DND-41 (cell line): ENCODE results near the gene TMEM114.

ENCODE experiments used
- ATAC-seq: fragments of 200-7000 bp; cut with Tn5 transposase; 3 replicates; pipeline ENCODE4 v1.9.1; 2021; ENCODE audit warnings: low read depth; ENCODE audit not compliant: insufficient read depth
- DNase-seq: peaks from one replicate; pipeline ENCODE4 v3.0.0-alpha.2; 2020
- H2AFZ ChIP-seq: 2 replicates; pipeline ENCODE4 v1.6.0; 2012; ENCODE audit warnings: low read depth, low read length
- H3K27ac ChIP-seq: 2 replicates; pipeline ENCODE4 v1.5.1; 2012; ENCODE audit warnings: low read length, inconsistent platforms
- H3K27me3 ChIP-seq: fragments of 200-600 bp; sonication (generic); 2 replicates; pipeline ENCODE4 v1.6.0; 2012; ENCODE audit warnings: low read length, mild to moderate bottlenecking, inconsistent platforms; ENCODE audit not compliant: insufficient read depth, poor library complexity
- H3K36me3 ChIP-seq: 2 replicates; pipeline ENCODE4 v1.5.1; 2012; ENCODE audit warnings: low read length, inconsistent platforms; ENCODE audit not compliant: insufficient read depth
- H3K4me1 ChIP-seq: 2 replicates; pipeline ENCODE4 v1.5.1; 2012; ENCODE audit warnings: mild to moderate bottlenecking, low read length; ENCODE audit not compliant: insufficient read depth
- H3K4me2 ChIP-seq: 2 replicates; pipeline ENCODE4 v1.6.0; 2012; ENCODE audit warnings: mild to moderate bottlenecking, moderate library complexity, low read length, inconsistent platforms; ENCODE audit not compliant: insufficient read depth
- H3K4me3 ChIP-seq, 2 experiments: fragments of 200-600 bp in 1 of 2; shearing (Covaris generic) in 1 of 2; 2 replicates each; pipeline ENCODE4 v1.5.1; 2012 to 2016; ENCODE audit warnings: inconsistent platforms in 2 of 2, low read length in 2 of 2, mild to moderate bottlenecking in 2 of 2, low read depth in 1 of 2, moderate library complexity in 1 of 2
- H3K79me2 ChIP-seq: 2 replicates; pipeline ENCODE4 v1.6.0; 2012; ENCODE audit warnings: low read length, inconsistent platforms; ENCODE audit not compliant: insufficient read depth
- H3K9ac ChIP-seq: 2 replicates; pipeline ENCODE4 v1.6.0; 2012; ENCODE audit warnings: low read depth, mild to moderate bottlenecking, inconsistent platforms, low read length, moderate library complexity
- H3K9me3 ChIP-seq: 2 replicates; pipeline ENCODE4 v1.5.1; 2012; ENCODE audit warnings: low read length, moderate library complexity, mild to moderate bottlenecking, inconsistent platforms; ENCODE audit not compliant: insufficient read depth, severe bottlenecking
- H4K20me1 ChIP-seq: 2 replicates; pipeline ENCODE4 v1.6.0; 2012; ENCODE audit warnings: low read length; ENCODE audit not compliant: insufficient read depth
- EZH2 ChIP-seq: IDR thresholded peaks from 3 replicates; pipeline ENCODE4 v1.6.1; 2012; ENCODE audit warnings: borderline replicate concordance, low read depth, mild to moderate bottlenecking, moderate library complexity, low read length, inconsistent platforms; ENCODE audit not compliant: severe bottlenecking
- TF ChIP-seq, protein P1 (sequence below): IDR thresholded peaks from 2 replicates; pipeline ENCODE4 v1.5.1; 2012; ENCODE audit warnings: borderline replicate concordance, low read length, moderate library complexity, mild to moderate bottlenecking; ENCODE audit not compliant: poor library complexity, severe bottlenecking; ENCODE audit errors: extremely low read depth

Gene TMEM114

GRCh38 chr16:8611122-8611521 is 20.8 kb upstream of the TMEM114 start:
- Histone ChIP-seq H3K4me1 (no peaks in the 10 kb centered on the region), H3K4me2 (no peak overlapping the region), H4K20me1 (no peaks in the 10 kb centered on the region; the same call in 1 of the 2 replicates), H3K27me3 (peaks cover 28% of the 10 kb centered on the region), H3K36me3 (no peaks in the 10 kb centered on the region), H3K9ac (no peak overlapping the region), H3K27ac (no peak overlapping the region), H3K4me3 (no peak overlapping the region), H3K79me2 (no peaks in the 10 kb centered on the region), H2AFZ (no peak overlapping the region), H3K9me3 (no peaks in the 10 kb centered on the region)
- DNase-seq: no peak
- no peak for ATAC-seq
- TF ChIP-seq EZH2: no peak
- TF ChIP-seq, protein P1, sequence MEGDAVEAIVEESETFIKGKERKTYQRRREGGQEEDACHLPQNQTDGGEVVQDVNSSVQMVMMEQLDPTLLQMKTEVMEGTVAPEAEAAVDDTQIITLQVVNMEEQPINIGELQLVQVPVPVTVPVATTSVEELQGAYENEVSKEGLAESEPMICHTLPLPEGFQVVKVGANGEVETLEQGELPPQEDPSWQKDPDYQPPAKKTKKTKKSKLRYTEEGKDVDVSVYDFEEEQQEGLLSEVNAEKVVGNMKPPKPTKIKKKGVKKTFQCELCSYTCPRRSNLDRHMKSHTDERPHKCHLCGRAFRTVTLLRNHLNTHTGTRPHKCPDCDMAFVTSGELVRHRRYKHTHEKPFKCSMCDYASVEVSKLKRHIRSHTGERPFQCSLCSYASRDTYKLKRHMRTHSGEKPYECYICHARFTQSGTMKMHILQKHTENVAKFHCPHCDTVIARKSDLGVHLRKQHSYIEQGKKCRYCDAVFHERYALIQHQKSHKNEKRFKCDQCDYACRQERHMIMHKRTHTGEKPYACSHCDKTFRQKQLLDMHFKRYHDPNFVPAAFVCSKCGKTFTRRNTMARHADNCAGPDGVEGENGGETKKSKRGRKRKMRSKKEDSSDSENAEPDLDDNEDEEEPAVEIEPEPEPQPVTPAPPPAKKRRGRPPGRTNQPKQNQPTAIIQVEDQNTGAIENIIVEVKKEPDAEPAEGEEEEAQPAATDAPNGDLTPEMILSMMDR: no peak

DNA sequence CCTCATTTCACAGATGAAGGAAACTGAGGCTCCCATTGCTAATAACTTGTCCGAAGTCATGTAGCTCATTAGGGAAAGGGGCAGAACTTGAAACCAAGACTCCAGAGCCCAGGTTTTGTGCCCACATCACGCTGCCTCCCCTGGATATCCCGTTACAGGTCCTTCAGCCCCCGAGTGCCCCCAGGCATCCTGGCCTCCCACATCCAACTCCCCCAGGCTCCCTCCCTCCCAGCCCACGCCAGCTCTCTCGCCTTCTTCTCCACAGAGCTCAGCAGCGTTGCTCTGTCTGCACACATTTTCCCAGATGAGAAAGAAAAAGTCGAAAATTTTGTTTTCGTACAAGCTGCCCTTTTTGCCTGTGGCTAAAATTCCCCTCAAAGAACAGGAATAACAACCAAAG is 16.9 kb upstream of the TMEM114 start:
- Histone ChIP-seq H3K36me3 (no peaks in the 10 kb centered on the region), H3K9ac (no peak overlapping the region), H2AFZ (no peak overlapping the region), H3K4me1 (no peaks in the 10 kb centered on the region), H3K4me2 (no peak overlapping the region), H3K9me3 (no peaks in the 10 kb centered on the region), H3K79me2 (no peaks in the 10 kb centered on the region), H4K20me1 (no peaks in the 10 kb centered on the region; the same call in 1 of the 2 replicates), H3K27ac (no peak overlapping the region), H3K27me3 (peaks cover 27% of the 10 kb centered on the region), H3K4me3 (no peak overlapping the region)
- DNase-seq (no peak), ATAC-seq (no peak)
- TF ChIP-seq, protein P1: no peak
- TF ChIP-seq EZH2: no peak

DNA sequence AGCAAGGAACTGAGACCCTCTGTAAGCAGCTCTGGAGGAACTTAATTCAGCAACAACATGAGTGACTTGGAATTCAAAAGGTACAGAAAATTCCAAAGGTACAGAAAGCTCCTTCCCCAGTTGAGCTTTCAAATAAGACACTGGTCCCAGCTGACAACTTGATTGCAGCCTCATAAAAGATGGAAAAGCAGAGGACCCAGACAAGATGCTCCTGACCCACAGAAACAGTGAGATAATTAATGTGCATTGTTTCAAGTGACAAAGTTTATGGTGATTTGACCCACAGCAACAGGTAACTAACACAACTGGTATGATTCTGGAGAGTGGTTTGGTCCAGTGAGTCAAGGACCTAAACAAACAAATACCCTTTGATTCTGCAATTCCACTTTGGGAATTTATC is 15.2 kb upstream of the TMEM114 start:
- no peak overlapping the region for H2AFZ ChIP-seq
- no peak overlapping the region for H3K4me2 ChIP-seq
- H4K20me1 ChIP-seq: no peaks in the 10 kb centered on the region
- peaks cover 16% of the 10 kb centered on the region for H3K27me3 ChIP-seq
- no peaks in the 10 kb centered on the region for H3K79me2 ChIP-seq
- H3K4me1 ChIP-seq: no peaks in the 10 kb centered on the region
- no peaks in the 10 kb centered on the region for H3K9me3 ChIP-seq
- H3K4me3 ChIP-seq: no peak overlapping the region
- ATAC-seq: no peak
- H3K36me3 ChIP-seq: no peaks in the 10 kb centered on the region
- no peak for DNase-seq
- H3K9ac ChIP-seq: no peak overlapping the region
- no peak overlapping the region for H3K27ac ChIP-seq
- TF ChIP-seq, protein P1: no peak
- no peak for TF ChIP-seq EZH2

DNA sequence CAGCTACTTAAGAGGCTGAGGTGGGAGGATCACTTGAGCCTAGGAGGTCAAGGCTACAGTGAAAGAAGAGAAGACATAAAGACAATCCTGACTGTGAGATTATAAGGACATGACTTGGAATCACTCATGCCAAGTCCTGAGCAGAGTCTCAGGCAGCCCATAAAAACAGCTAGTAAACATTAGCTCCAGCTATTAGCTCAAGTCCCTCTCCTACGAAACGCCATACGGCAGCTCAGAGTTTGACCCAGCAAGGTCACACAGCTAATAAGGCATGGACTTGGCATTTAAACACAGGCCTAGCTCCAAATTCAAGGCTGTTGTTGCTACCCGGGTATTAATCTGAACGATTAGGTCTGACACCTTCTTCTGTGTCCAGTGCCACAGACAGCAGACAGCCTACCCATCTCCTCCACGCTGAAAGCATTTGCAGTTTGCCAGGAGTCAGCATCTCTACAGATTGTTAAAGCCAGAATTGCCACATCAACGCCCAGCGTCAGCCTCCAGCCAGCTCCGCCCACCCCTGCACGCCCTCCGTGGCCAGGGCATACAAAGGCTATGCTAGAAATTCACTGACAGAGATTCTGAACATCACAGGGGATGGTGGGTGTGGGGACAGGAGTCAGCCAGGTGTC is 9.9 kb upstream of the TMEM114 start:
- Histone ChIP-seq H4K20me1 (no peaks in the 10 kb centered on the region), H3K9ac (no peak overlapping the region), H3K4me3 (no peak overlapping the region), H3K4me1 (no peaks in the 10 kb centered on the region), H3K27ac (no peak overlapping the region), H3K4me2 (no peak overlapping the region), H3K36me3 (no peaks in the 10 kb centered on the region), H3K79me2 (no peaks in the 10 kb centered on the region), H3K9me3 (no peaks in the 10 kb centered on the region), H2AFZ (no peak overlapping the region), H3K27me3 (peaks cover 5% of the 10 kb centered on the region)
- DNase-seq: no peak
- no peak for ATAC-seq
- no peak for TF ChIP-seq EZH2
